Immature natural killer cell (primary cell): ENCODE results near the gene COL23A1. TPM values are rescaled to one million over a fixed set of nuclear protein-coding genes. Genes with fewer than 3 reads are reported as not detected.

ENCODE experiments used
- DNase-seq, 3 donors: peaks; one replicate each; pipeline ENCODE4 v3.0.0; 2022; ENCODE audit warnings: mixed read lengths in 1 of 3
- H3K27ac Mint-ChIP-seq, 6 donors: one replicate each; pipeline ENCODE4 v1.8.0; 2020; ENCODE audit warnings: mixed read lengths in 6 of 6, mild to moderate bottlenecking in 5 of 6, inconsistent platforms in 4 of 6, moderate library complexity in 3 of 6
- H3K27me3 Mint-ChIP-seq, 3 donors: one replicate each; pipeline ENCODE4 v1.8.0; 2020 to 2021; ENCODE audit warnings: low read depth in 3 of 3, mild to moderate bottlenecking in 3 of 3, mixed read lengths in 3 of 3, moderate library complexity in 3 of 3, inconsistent platforms in 1 of 3
- H3K36me3 Mint-ChIP-seq, 3 donors: one replicate each; pipeline ENCODE4 v1.8.0; 2020; ENCODE audit warnings: mixed read lengths in 3 of 3, inconsistent platforms in 2 of 3, mild to moderate bottlenecking in 2 of 3
- H3K4me1 Mint-ChIP-seq, 2 donors: one replicate each; pipeline ENCODE4 v1.8.0; 2020; ENCODE audit warnings: inconsistent platforms in 2 of 2, mild to moderate bottlenecking in 2 of 2, mixed read lengths in 2 of 2, moderate library complexity in 1 of 2
- H3K4me3 Mint-ChIP-seq, 5 donors: one replicate each; pipeline ENCODE4 v1.8.0; 2020; ENCODE audit warnings: mild to moderate bottlenecking in 5 of 5, mixed read lengths in 5 of 5, inconsistent platforms in 3 of 5, moderate library complexity in 3 of 5
- H3K9me3 Mint-ChIP-seq, 6 donors: one replicate each; pipeline ENCODE4 v1.8.0; 2020; ENCODE audit warnings: mild to moderate bottlenecking in 6 of 6, mixed read lengths in 6 of 6, inconsistent platforms in 4 of 6, moderate library complexity in 3 of 6
- polyA plus RNA-seq, 3 donors: library from polyadenylated mRNA; unstranded; fragments of 300-500 nt; fragmentation: Illumina TruSeq; gene quantifications; one replicate each; pipeline ENCODE4 v1.2.3, GENCODE V29; 2021

COL23A1 gene
- polyA plus RNA-seq, 3 donors from 2014 or later: 0.40 to 0.78 TPM; not detected in 1

- H3K27ac Mint-ChIP-seq: no peak overlapping the region
- no peaks in the 10 kb centered on the region for H3K9me3 Mint-ChIP-seq
- H3K36me3 Mint-ChIP-seq: no peaks in the 10 kb centered on the region
- no peak for DNase-seq
- H3K4me3 Mint-ChIP-seq: no peak overlapping the region
- H3K4me1 Mint-ChIP-seq: no peaks in the 10 kb centered on the region
- peaks cover 0 to 3% (median 0%) of the 10 kb centered on the region in 3 donors for H3K27me3 Mint-ChIP-seq
These were observed 126.7 kb downstream of the COL23A1 start for GRCh38 chr5:178463321-178464155.

GRCh38 chr5:178462816-178463215 lies 127.4 kb downstream of the COL23A1 start:
- Mint-ChIP-seq H3K27ac (no peak overlapping the region), H3K27me3 (peaks cover 0 to 3% (median 0%) of the 10 kb centered on the region in 3 donors), H3K4me1 (no peaks in the 10 kb centered on the region), H3K36me3 (no peaks in the 10 kb centered on the region), H3K9me3 (no peaks in the 10 kb centered on the region), H3K4me3 (no peak overlapping the region)
- DNase-seq: no peak

- Mint-ChIP-seq H3K9me3 (no peaks in the 10 kb centered on the region), H3K27me3 (peaks cover 0 to 1% (median 0%) of the 10 kb centered on the region in 3 donors), H3K27ac (no peak overlapping the region), H3K4me3 (no peak overlapping the region), H3K36me3 (no peaks in the 10 kb centered on the region), H3K4me1 (no peaks in the 10 kb centered on the region)
- no peak for DNase-seq
These were observed 128.1 kb downstream of the COL23A1 start for GRCh38 chr5:178462076-178462475.

GRCh38 chr5:178461004-178461730 lies 129.0 kb downstream of the COL23A1 start:
- H3K27ac Mint-ChIP-seq: no peak overlapping the region
- no peaks in the 10 kb centered on the region for H3K9me3 Mint-ChIP-seq
- no peaks in the 10 kb centered on the region for H3K4me1 Mint-ChIP-seq

GRCh38 chr5:178460598-178460997 lies 129.6 kb downstream of the COL23A1 start:
- Mint-ChIP-seq H3K4me1 (no peaks in the 10 kb centered on the region), H3K36me3 (no peaks in the 10 kb centered on the region), H3K27ac (no peak overlapping the region), H3K9me3 (no peaks in the 10 kb centered on the region), H3K27me3 (peaks cover 0 to 1% (median 0%) of the 10 kb centered on the region in 3 donors), H3K4me3 (no peak overlapping the region)
- no peak for DNase-seq

More at GRCh38 chr5:178461004-178461730, 129.0 kb downstream of the COL23A1 start:
- Mint-ChIP-seq H3K4me3 (no peak overlapping the region), H3K36me3 (no peaks in the 10 kb centered on the region), H3K27me3 (peaks cover 0 to 1% (median 0%) of the 10 kb centered on the region in 3 donors)
- peak in 2 of 3 donors; percentile 9 to 16 for DNase-seq

GRCh38 chr5:178460174-178460573 lies 130.0 kb downstream of the COL23A1 start:
- peaks cover 0 to 1% (median 0%) of the 10 kb centered on the region in 3 donors for H3K27me3 Mint-ChIP-seq
- no peak for DNase-seq
- no peaks in the 10 kb centered on the region for H3K4me1 Mint-ChIP-seq
- H3K27ac Mint-ChIP-seq: no peak overlapping the region
- H3K36me3 Mint-ChIP-seq: no peaks in the 10 kb centered on the region
- H3K4me3 Mint-ChIP-seq: no peak overlapping the region
- H3K9me3 Mint-ChIP-seq: no peaks in the 10 kb centered on the region

- H3K4me3 Mint-ChIP-seq: no peak overlapping the region
- DNase-seq: no peak
- H3K27ac Mint-ChIP-seq: no peak overlapping the region
- H3K4me1 Mint-ChIP-seq: no peaks in the 10 kb centered on the region
- H3K27me3 Mint-ChIP-seq: peaks cover 0 to 1% (median 0%) of the 10 kb centered on the region in 3 donors
- H3K36me3 Mint-ChIP-seq: no peaks in the 10 kb centered on the region
- no peaks in the 10 kb centered on the region for H3K9me3 Mint-ChIP-seq
These were observed 132.1 kb downstream of the COL23A1 start for GRCh38 chr5:178458140-178458539.

GRCh38 chr5:178457471-178457870 lies 132.7 kb downstream of the COL23A1 start:
- Mint-ChIP-seq H3K27me3 (peaks cover 0 to 1% (median 0%) of the 10 kb centered on the region in 3 donors), H3K36me3 (no peaks in the 10 kb centered on the region), H3K27ac (no peak overlapping the region), H3K9me3 (no peaks in the 10 kb centered on the region), H3K4me3 (no peak overlapping the region), H3K4me1 (no peaks in the 10 kb centered on the region)
- DNase-seq: no peak

GRCh38 chr5:178455480-178455835 lies 134.7 kb downstream of the COL23A1 start:
- H3K36me3 Mint-ChIP-seq: no peaks in the 10 kb centered on the region

GRCh38 chr5:178454821-178455479 lies 135.2 kb downstream of the COL23A1 start:
- Mint-ChIP-seq H3K4me1 (no peaks in the 10 kb centered on the region), H3K9me3 (no peaks in the 10 kb centered on the region), H3K27ac (no peak overlapping the region), H3K36me3 (no peaks in the 10 kb centered on the region), H3K4me3 (no peak overlapping the region), H3K27me3 (peaks cover 1 to 4% (median 2%) of the 10 kb centered on the region in 3 donors)
- no peak for DNase-seq

More at GRCh38 chr5:178455480-178455835, 134.7 kb downstream of the COL23A1 start:
- Mint-ChIP-seq H3K4me3 (no peak overlapping the region), H3K27ac (no peak overlapping the region), H3K4me1 (no peaks in the 10 kb centered on the region), H3K9me3 (no peaks in the 10 kb centered on the region), H3K27me3 (peaks cover 0 to 4% (median 0%) of the 10 kb centered on the region in 3 donors)
- no peak for DNase-seq

- Mint-ChIP-seq H3K27ac (no peak overlapping the region), H3K36me3 (no peaks in the 10 kb centered on the region), H3K4me1 (no peaks in the 10 kb centered on the region), H3K9me3 (no peaks in the 10 kb centered on the region), H3K27me3 (peaks cover 1 to 4% (median 4%) of the 10 kb centered on the region in 3 donors), H3K4me3 (no peak overlapping the region)
- DNase-seq: no peak
These were observed 135.9 kb downstream of the COL23A1 start for GRCh38 chr5:178454303-178454702.

GRCh38 chr5:178453224-178453623 lies 137.0 kb downstream of the COL23A1 start:
- Mint-ChIP-seq H3K27me3 (peaks cover 1 to 4% (median 4%) of the 10 kb centered on the region in 3 donors), H3K36me3 (no peaks in the 10 kb centered on the region), H3K4me3 (no peak overlapping the region), H3K9me3 (no peaks in the 10 kb centered on the region), H3K4me1 (no peaks in the 10 kb centered on the region), H3K27ac (no peak overlapping the region)
- DNase-seq: no peak

- Mint-ChIP-seq H3K36me3 (no peaks in the 10 kb centered on the region), H3K27ac (no peak overlapping the region), H3K4me3 (no peak overlapping the region), H3K27me3 (peaks cover 1 to 6% (median 3%) of the 10 kb centered on the region in 3 donors), H3K4me1 (no peaks in the 10 kb centered on the region), H3K9me3 (no peaks in the 10 kb centered on the region)
- no peak for DNase-seq
These were observed 139.8 kb downstream of the COL23A1 start for GRCh38 chr5:178450121-178451028.
